Thyroid gland (tissue), 4 donors: ENCODE measurements around the gene TSHR. TPM values are rescaled to one million over a fixed set of nuclear protein-coding genes. Genes with fewer than 3 reads are reported as not detected.
A peak's percentile ranks its signal among the peaks of the same experiment; 100 is the strongest.

Source experiments
- DNase-seq, 2 donors: peaks; one replicate each; pipeline ENCODE4 v3.0.0-alpha.2; 2019
- H3K27ac ChIP-seq, 3 donors: fragments of 200-600 bp; sonication (generic); 1 replicate in 2 of 3; 2 replicates in 1 of 3; pipeline ENCODE4 v1.5.1; 2016 to 2019; ENCODE audit warnings: mild to moderate bottlenecking in 1 of 3, moderate library complexity in 1 of 3
- H3K27me3 ChIP-seq: fragments of 200-600 bp; sonication (generic); one replicate; pipeline ENCODE4 v1.5.1; 2019
- H3K36me3 ChIP-seq, 2 donors: fragments of 200-600 bp; sonication (generic); one replicate each; pipeline ENCODE4 v1.5.1; 2016 to 2019
- H3K4me1 ChIP-seq, 2 donors: fragments of 200-600 bp; sonication (generic); one replicate each; pipeline ENCODE4 v1.5.1; 2017 to 2019
- H3K4me3 ChIP-seq, 3 donors: fragments of 200-600 bp; sonication (generic); replicated peaks in 1 of 3; 1 replicate in 2 of 3; 2 replicates in 1 of 3; pipeline ENCODE4 v1.5.1; 2016; ENCODE audit warnings: mild to moderate bottlenecking in 1 of 3
- H3K9me3 ChIP-seq: fragments of 200-600 bp; sonication (generic); one replicate; pipeline ENCODE4 v1.5.1; 2017
- POLR2A ChIP-seq, 2 donors: fragments of 450-650 bp; IDR thresholded peaks; one replicate each; pipeline ENCODE4 v1.6.1; 2017; ENCODE audit warnings: antibody characterized with exemption in 2 of 2, mild to moderate bottlenecking in 2 of 2, moderate library complexity in 1 of 2
- WGBS, 2 donors: methylation state at CpG; one replicate each; pipeline ENCODE4 v1.1.5; 2017; 5-methylcytosine and 5-hydroxymethylcytosine counted together
- intact Hi-C: fragments of 100-400 bp; cut with DNase I; formaldehyde crosslinking; loops from one replicate; pipeline ENCODE4 v1.15.1; 2023
- total RNA-seq, 4 donors: library from RNA; depleted of rRNA; stranded (reverse); fragments of >200 nt; gene quantifications; one replicate each; pipeline ENCODE4 v1.2.3, GENCODE V29; 2016
- TF ChIP-seq, protein P1 (sequence below), 6 experiments: fragments of 200-600 bp in 3 of 6; fragments of 450-650 bp in 3 of 6; sonication (generic) in 3 of 6; IDR thresholded peaks; one replicate each; pipeline ENCODE4 v1.5.1; 2016 to 2019; ENCODE audit warnings: antibody characterized with exemption in 6 of 6, mild to moderate bottlenecking in 2 of 6, inconsistent platforms in 1 of 6, moderate library complexity in 1 of 6

TSHR gene
- total RNA-seq, 4 donors from 2014 or later = 551 to 711 (median 608) TPM

GRCh38 chr14:81170829-81171195, 215.4 kb downstream of the TSHR start:
- WGBS, 2 donors = 10 to 12% methylated on average over 3 of the region's 3 CpGs
- Histone ChIP-seq H3K36me3 (no peaks in the 10 kb centered on the region), H3K9me3 (no peaks in the 10 kb centered on the region), H3K27me3 (no peaks in the 10 kb centered on the region), H3K27ac (peak overlapping the region; percentile 92 to 98 (median 96)), H3K4me1 (peaks cover 31 to 39% of the 10 kb centered on the region in 2 donors), H3K4me3 (peak overlapping the region in 1 of 3 donors; percentile 46)
- TF ChIP-seq, protein P1, sequence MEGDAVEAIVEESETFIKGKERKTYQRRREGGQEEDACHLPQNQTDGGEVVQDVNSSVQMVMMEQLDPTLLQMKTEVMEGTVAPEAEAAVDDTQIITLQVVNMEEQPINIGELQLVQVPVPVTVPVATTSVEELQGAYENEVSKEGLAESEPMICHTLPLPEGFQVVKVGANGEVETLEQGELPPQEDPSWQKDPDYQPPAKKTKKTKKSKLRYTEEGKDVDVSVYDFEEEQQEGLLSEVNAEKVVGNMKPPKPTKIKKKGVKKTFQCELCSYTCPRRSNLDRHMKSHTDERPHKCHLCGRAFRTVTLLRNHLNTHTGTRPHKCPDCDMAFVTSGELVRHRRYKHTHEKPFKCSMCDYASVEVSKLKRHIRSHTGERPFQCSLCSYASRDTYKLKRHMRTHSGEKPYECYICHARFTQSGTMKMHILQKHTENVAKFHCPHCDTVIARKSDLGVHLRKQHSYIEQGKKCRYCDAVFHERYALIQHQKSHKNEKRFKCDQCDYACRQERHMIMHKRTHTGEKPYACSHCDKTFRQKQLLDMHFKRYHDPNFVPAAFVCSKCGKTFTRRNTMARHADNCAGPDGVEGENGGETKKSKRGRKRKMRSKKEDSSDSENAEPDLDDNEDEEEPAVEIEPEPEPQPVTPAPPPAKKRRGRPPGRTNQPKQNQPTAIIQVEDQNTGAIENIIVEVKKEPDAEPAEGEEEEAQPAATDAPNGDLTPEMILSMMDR (IDR thresholded peaks at IDR 0.05) = peak in 1 of 6 experiments; percentile 7
- no peak for TF ChIP-seq POLR2A (IDR thresholded peaks at IDR 0.05)
- DNase-seq = no peak
- intact Hi-C loops = no loop called here

DNA sequence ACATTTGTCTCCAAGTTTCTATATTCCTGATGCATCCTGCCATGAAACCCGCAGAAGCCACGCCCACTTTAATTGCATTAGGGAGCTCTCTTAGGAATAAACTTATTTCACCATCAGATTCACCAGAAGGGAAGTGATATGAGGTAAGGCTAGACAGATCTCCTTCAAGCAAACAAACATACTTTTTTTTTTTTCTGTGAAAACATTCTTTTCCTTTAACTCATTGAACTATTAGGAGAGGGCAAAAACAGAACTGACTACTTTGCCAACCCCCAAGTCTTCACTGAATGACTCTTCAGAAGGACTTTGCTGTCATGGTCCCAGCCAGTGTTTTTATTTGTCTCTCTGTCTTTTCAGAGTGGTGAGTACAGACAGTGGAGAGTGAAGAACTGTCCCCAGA, 216.9 kb downstream of the TSHR start:
- intact Hi-C loops = no loop called here

DNA sequence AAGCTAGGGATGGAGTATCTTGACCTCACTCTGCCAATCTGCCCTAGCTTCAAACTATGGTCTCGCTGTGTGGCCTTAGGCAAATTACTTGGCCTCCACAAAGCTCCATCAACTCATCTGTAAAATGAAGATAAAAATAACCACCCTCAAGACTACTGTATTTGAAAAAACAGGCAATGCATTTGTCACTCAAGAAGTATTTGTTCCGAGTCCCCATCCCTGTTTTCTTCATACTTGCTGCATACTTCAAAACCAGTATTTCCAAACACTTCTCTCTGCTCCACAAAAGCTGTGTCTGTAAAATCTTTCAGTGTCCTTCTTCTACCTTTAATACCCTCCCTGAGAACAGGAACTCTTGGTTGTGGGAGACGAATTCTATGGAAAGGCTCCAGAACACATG, 217.5 kb downstream of the TSHR start:
- WGBS, 2 donors = 61% methylated on average over 3 of the region's 3 CpGs
- TF ChIP-seq POLR2A (IDR thresholded peaks at IDR 0.05) = no peak
- no peaks in the 10 kb centered on the region for H3K9me3 ChIP-seq
- peaks cover 25 to 53% of the 10 kb centered on the region in 2 donors for H3K4me1 ChIP-seq
- DNase-seq = no peak
- no peaks in the 10 kb centered on the region for H3K27me3 ChIP-seq
- H3K36me3 ChIP-seq = no peaks in the 10 kb centered on the region
- peak overlapping the region; percentile 9 to 98 (median 92) for H3K27ac ChIP-seq
- intact Hi-C loops = no loop called here
- no peak overlapping the region for H3K4me3 ChIP-seq

More for the DNA sequence above, 216.9 kb downstream of the TSHR start:
- Histone ChIP-seq H3K36me3 (no peaks in the 10 kb centered on the region), H3K4me3 (no peak overlapping the region), H3K9me3 (no peaks in the 10 kb centered on the region), H3K27me3 (no peaks in the 10 kb centered on the region), H3K27ac (peak overlapping the region; percentile 9 to 98 (median 92)), H3K4me1 (peaks cover 25 to 50% of the 10 kb centered on the region in 2 donors)
- no peak for TF ChIP-seq POLR2A (IDR thresholded peaks at IDR 0.05)
- TF ChIP-seq, protein P1 (IDR thresholded peaks at IDR 0.05) = no peak
- no peak for DNase-seq
- WGBS, 2 donors = 75 to 85% methylated on average over 2 of the region's 2 CpGs

DNA sequence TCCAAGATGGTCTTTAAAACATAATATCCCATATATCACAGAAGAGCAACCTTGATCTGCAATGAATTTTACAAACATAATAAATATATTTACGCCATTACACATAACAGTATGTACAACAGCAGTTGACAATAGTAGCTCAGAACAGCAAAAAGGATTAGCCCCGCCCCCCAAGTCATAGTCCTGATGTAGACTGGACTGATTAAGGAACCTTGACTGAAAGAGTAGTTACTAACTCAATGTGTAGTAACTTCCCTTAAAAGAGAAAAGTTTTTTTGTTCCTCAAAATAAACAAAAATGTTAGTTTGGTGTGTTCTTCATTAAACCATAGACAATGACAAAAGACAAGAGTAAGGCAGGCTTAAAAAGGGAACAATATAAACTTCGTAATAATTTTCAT, 220.8 kb downstream of the TSHR start:
- 91 to 96% methylated on average over 3 of the region's 3 CpGs for WGBS, 2 donors
- Histone ChIP-seq H3K9me3 (no peaks in the 10 kb centered on the region), H3K27ac (peak overlapping the region in 2 of 3 donors; percentile 7 to 19), H3K36me3 (peaks cover 0 to 4% of the 10 kb centered on the region in 2 donors), H3K4me1 (peaks cover 24 to 47% of the 10 kb centered on the region in 2 donors), H3K4me3 (no peak overlapping the region), H3K27me3 (no peaks in the 10 kb centered on the region)
- intact Hi-C loops = no loop called here
- TF ChIP-seq POLR2A (IDR thresholded peaks at IDR 0.05) = no peak
- TF ChIP-seq, protein P1 (IDR thresholded peaks at IDR 0.05) = no peak
- DNase-seq = peak; percentile 29 to 41

- Histone ChIP-seq H3K4me3 (no peak overlapping the region), H3K27me3 (no peaks in the 10 kb centered on the region), H3K9me3 (no peaks in the 10 kb centered on the region), H3K27ac (peak overlapping the region; percentile 19 to 60 (median 37)), H3K4me1 (peaks cover 21 to 44% of the 10 kb centered on the region in 2 donors), H3K36me3 (peaks cover 0 to 4% of the 10 kb centered on the region in 2 donors)
- TF ChIP-seq, protein P1 (IDR thresholded peaks at IDR 0.05) = no peak
- no peak for TF ChIP-seq POLR2A (IDR thresholded peaks at IDR 0.05)
- no peak for DNase-seq
- intact Hi-C loops = no loop called here
- WGBS, 2 donors = 85 to 87% methylated on average over 1 of the region's 1 CpG
Observed at GRCh38 chr14:81177225-81177624, 221.8 kb downstream of the TSHR start.
